Muscle layer of colon (tissue), 2 donors: ENCODE results near the gene SPP2.

Experiments
- H3K27ac ChIP-seq: one replicate; pipeline ENCODE4 v1.7.0; 2013; ENCODE audit warnings: low read depth, mild to moderate bottlenecking, low read length, moderate library complexity
- H3K27me3 ChIP-seq, 2 donors: one replicate each; pipeline ENCODE4 v1.7.0; 2013; ENCODE audit warnings: low read length in 2 of 2, mild to moderate bottlenecking in 2 of 2; ENCODE audit not compliant: insufficient read depth in 2 of 2, control insufficient read depth in 1 of 2
- H3K36me3 ChIP-seq: one replicate; pipeline ENCODE4 v1.7.0; 2013; ENCODE audit warnings: mild to moderate bottlenecking, low read length; ENCODE audit not compliant: insufficient read depth
- H3K4me1 ChIP-seq: one replicate; pipeline ENCODE4 v1.7.0; 2013; ENCODE audit warnings: mild to moderate bottlenecking, low read length; ENCODE audit not compliant: insufficient read depth
- H3K4me3 ChIP-seq, 2 donors: one replicate each; pipeline ENCODE4 v1.7.0; 2013; ENCODE audit warnings: low read length in 2 of 2, low read depth in 1 of 2, mild to moderate bottlenecking in 1 of 2, moderate library complexity in 1 of 2
- H3K9ac ChIP-seq: one replicate; pipeline ENCODE4 v1.7.0; 2013; ENCODE audit warnings: low read length
- H3K9me3 ChIP-seq: one replicate; pipeline ENCODE4 v1.7.0; 2013; ENCODE audit warnings: mild to moderate bottlenecking, low read length
- donor health status: abdominal sarcoma.
- donor health status: Adenocarcinoma of cecum.

The SPP2 gene

DNA sequence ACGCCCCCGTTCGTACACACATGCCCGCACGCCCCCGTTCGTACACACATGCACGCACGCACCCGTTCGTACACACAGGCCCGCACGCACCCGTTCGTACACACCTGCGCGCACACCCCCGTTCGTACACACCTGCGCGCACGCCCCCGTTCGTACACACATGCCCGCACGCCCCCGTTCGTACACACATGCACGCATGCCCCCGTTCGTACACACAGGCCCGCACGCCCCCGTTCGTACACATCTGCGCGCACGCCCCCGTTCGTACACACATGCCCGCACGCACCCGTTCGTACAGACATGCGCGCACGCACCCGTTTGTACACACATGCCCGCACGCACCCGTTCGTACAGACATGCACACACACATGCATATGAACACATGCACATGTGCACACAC lies 45.7 kb downstream of the SPP2 start:
- no peak overlapping the region for H3K27ac ChIP-seq
- no peaks in the 10 kb centered on the region for H3K36me3 ChIP-seq
- no peak overlapping the region for H3K4me3 ChIP-seq
- no peaks in the 10 kb centered on the region for H3K9me3 ChIP-seq
- no peaks in the 10 kb centered on the region for H3K4me1 ChIP-seq
- no peak overlapping the region for H3K9ac ChIP-seq
- no peaks in the 10 kb centered on the region for H3K27me3 ChIP-seq

GRCh38 chr2:234098681-234099080 lies 48.2 kb downstream of the SPP2 start:
- no peaks in the 10 kb centered on the region for H3K9me3 ChIP-seq
- H3K36me3 ChIP-seq = no peaks in the 10 kb centered on the region
- H3K27me3 ChIP-seq = no peaks in the 10 kb centered on the region
- H3K27ac ChIP-seq = no peak overlapping the region
- no peak overlapping the region for H3K9ac ChIP-seq
- H3K4me1 ChIP-seq = no peaks in the 10 kb centered on the region
- H3K4me3 ChIP-seq = no peak overlapping the region

DNA sequence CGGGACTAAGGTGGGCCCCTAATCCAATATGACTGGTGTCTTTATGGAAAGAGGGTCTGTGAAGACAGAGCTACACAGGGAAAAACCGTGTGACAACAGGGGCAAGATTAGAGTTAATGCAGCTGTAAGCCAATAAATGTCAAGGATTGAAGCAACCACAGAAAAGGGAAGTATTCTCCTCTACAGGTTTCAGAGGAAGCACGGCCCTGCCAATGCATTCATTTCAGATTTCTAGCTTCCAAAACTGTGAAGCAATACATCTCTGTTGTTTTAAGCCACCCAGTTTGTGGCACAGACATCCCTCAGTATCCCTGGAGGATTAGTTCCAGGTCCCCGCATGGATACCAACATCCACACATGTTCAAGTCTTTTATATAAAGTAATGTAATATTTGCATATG lies 48.8 kb downstream of the SPP2 start:
- Histone ChIP-seq H3K36me3 (no peaks in the 10 kb centered on the region), H3K4me3 (no peak overlapping the region), H3K9me3 (no peaks in the 10 kb centered on the region), H3K4me1 (no peaks in the 10 kb centered on the region), H3K9ac (no peak overlapping the region), H3K27ac (no peak overlapping the region), H3K27me3 (no peaks in the 10 kb centered on the region)

DNA sequence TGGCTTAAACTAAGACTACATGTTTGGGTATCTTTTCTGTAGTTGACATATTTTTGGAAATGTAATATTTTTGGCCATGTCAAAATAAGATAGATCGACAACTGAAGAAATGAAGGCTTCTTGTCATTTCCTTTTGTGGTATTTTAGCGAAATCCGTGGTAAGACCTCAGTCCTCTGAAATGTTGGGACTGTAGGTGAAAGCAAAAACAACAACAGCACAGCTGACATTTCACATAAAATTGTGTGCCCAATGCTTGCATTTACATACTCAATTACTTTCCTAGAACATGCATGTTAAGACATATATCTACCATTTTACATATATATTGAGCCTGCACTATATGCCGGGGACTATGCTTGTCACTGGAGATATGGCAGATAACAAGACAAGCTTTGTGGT lies 50.2 kb downstream of the SPP2 start:
- no peak overlapping the region for H3K27ac ChIP-seq
- H3K9ac ChIP-seq = no peak overlapping the region

DNA sequence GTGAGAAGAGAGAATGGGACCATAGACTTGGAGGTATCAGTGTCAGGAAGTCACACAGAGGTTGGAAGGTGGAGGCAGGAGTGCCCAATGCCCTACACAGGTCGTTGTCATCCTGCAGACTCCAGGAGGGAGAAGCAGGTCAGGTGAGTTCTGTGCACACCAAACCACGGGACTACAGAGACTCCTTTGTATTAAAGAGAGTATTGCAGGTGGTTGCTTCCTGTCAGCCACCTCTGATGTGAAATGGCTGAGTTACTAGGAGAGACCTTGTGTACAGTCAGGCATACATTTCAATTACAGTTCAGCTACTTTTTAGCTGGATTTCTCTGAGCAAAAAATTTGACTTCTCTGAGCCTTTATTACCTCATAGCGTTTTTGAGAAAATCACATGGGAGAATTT lies 51.6 kb downstream of the SPP2 start:
- Histone ChIP-seq H3K4me3 (no peak overlapping the region), H3K4me1 (no peaks in the 10 kb centered on the region), H3K9me3 (no peaks in the 10 kb centered on the region), H3K27ac (no peak overlapping the region), H3K36me3 (no peaks in the 10 kb centered on the region), H3K9ac (no peak overlapping the region), H3K27me3 (no peaks in the 10 kb centered on the region)

More for the DNA sequence above, 50.2 kb downstream of the SPP2 start:
- Histone ChIP-seq H3K4me3 (no peak overlapping the region), H3K36me3 (no peaks in the 10 kb centered on the region), H3K4me1 (no peaks in the 10 kb centered on the region), H3K9me3 (no peaks in the 10 kb centered on the region), H3K27me3 (no peaks in the 10 kb centered on the region)

GRCh38 chr2:234107861-234108260 lies 57.4 kb downstream of the SPP2 start:
- Histone ChIP-seq H3K36me3 (no peaks in the 10 kb centered on the region), H3K27ac (no peak overlapping the region), H3K9me3 (no peaks in the 10 kb centered on the region), H3K4me1 (no peaks in the 10 kb centered on the region), H3K27me3 (no peaks in the 10 kb centered on the region), H3K4me3 (no peak overlapping the region), H3K9ac (no peak overlapping the region)

GRCh38 chr2:234109321-234109720 lies 58.8 kb downstream of the SPP2 start:
- Histone ChIP-seq H3K4me3 (no peak overlapping the region), H3K4me1 (no peaks in the 10 kb centered on the region), H3K9ac (no peak overlapping the region), H3K27me3 (no peaks in the 10 kb centered on the region), H3K36me3 (no peaks in the 10 kb centered on the region), H3K27ac (no peak overlapping the region), H3K9me3 (no peaks in the 10 kb centered on the region)

DNA sequence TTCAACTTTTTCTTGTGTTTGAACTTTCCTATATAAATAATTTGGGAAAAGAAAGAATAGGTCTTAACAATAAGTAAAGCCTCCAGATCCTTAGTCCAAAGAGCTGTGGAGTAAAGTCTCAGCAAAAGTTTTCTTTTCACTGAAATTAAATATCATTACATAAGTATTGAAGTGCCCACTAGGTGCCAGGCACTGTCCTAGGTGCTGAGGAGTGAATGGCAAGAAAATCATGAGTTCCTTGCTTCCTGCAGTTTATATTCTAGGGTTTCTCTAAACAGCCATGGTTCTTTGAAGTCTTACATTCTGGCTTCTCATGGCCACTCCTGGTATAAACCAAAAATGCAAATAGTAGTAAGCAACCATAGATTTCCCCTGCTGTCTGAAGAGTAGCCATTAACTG lies 59.7 kb downstream of the SPP2 start:
- no peaks in the 10 kb centered on the region for H3K27me3 ChIP-seq
- no peaks in the 10 kb centered on the region for H3K9me3 ChIP-seq
- no peak overlapping the region for H3K4me3 ChIP-seq
- no peaks in the 10 kb centered on the region for H3K4me1 ChIP-seq
- H3K36me3 ChIP-seq = no peaks in the 10 kb centered on the region
- H3K27ac ChIP-seq = no peak overlapping the region
- H3K9ac ChIP-seq = no peak overlapping the region

- H3K9me3 ChIP-seq = no peaks in the 10 kb centered on the region
- H3K27ac ChIP-seq = no peak overlapping the region
- H3K27me3 ChIP-seq = no peaks in the 10 kb centered on the region
- H3K4me1 ChIP-seq = no peaks in the 10 kb centered on the region
- no peaks in the 10 kb centered on the region for H3K36me3 ChIP-seq
- H3K4me3 ChIP-seq = no peak overlapping the region
- no peak overlapping the region for H3K9ac ChIP-seq
These were observed 61.0 kb downstream of the SPP2 start for GRCh38 chr2:234111523-234111922.

DNA sequence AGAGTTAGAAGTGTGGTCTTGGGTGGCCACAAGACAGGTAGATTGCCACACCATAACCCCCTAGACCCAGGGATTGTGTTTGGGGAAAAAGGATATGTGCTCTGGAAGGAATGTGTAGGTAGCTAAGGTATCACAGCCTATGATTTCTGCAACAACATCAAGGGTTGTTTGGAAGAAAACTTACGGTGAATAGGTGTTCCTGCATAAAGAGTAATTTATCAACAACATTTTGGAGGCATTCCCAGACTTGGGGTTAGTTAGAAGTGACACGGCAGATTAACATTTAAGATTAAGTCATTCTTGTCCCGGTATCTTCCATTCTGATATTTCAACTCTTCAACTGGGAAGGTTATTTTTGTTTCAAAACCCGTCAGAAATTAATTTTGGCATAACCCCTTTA lies 65.5 kb downstream of the SPP2 start:
- H3K27me3 ChIP-seq = no peaks in the 10 kb centered on the region
- no peaks in the 10 kb centered on the region for H3K4me1 ChIP-seq
- no peak overlapping the region for H3K9ac ChIP-seq
- no peak overlapping the region for H3K27ac ChIP-seq
- no peak overlapping the region for H3K4me3 ChIP-seq
- no peaks in the 10 kb centered on the region for H3K36me3 ChIP-seq
- no peaks in the 10 kb centered on the region for H3K9me3 ChIP-seq

DNA sequence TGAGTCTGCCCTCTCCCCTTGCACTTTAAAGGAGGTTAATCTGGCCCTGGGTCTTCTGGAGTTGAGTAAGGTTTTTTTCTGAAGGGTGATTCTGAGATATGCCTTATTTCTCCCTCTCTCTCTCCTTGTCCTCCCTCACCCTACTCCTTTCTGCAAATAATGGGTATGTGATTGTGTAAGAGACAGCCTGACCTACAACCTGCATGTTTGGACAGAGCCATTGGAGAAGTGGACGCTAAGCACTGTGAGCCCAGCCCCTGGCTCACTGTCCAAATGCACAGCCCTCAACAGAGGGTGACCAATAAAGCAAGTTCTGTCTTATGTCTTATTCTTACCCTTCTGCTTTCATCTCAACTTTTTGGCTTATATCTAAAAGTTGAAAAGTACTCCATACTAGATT lies 71.5 kb downstream of the SPP2 start:
- Histone ChIP-seq H3K36me3 (no peaks in the 10 kb centered on the region), H3K27me3 (no peaks in the 10 kb centered on the region), H3K4me1 (no peaks in the 10 kb centered on the region), H3K27ac (no peak overlapping the region), H3K9me3 (no peaks in the 10 kb centered on the region), H3K9ac (no peak overlapping the region), H3K4me3 (no peak overlapping the region)

- Histone ChIP-seq H3K4me3 (no peak overlapping the region), H3K27me3 (no peaks in the 10 kb centered on the region), H3K9ac (no peak overlapping the region), H3K9me3 (no peaks in the 10 kb centered on the region), H3K27ac (no peak overlapping the region), H3K4me1 (no peaks in the 10 kb centered on the region), H3K36me3 (no peaks in the 10 kb centered on the region)
These were observed 75.1 kb downstream of the SPP2 start for GRCh38 chr2:234125451-234126145.
